GM23338 (cell line): ENCODE measurements around the gene KRTAP4-8. TPM values are rescaled to one million over a fixed set of nuclear protein-coding genes. Genes with fewer than 3 reads are reported as not detected.

ENCODE experiments used
- ATAC-seq: fragments of 200-7000 bp; cut with Tn5 transposase; 3 replicates; pipeline ENCODE4 v1.9.1; 2020
- DNase-seq: peaks from one replicate; pipeline ENCODE4 v3.0.0-alpha.2; 2015; ENCODE audit warnings: low spot score
- H2AFZ ChIP-seq: fragments of 200-600 bp; sonication (generic); 2 replicates; pipeline ENCODE4 v1.8.0; 2016; ENCODE audit warnings: antibody characterized with exemption, mild to moderate bottlenecking, moderate library complexity
- H3F3A ChIP-seq: fragments of 200-600 bp; sonication (generic); replicated peaks from 2 replicates; pipeline ENCODE4 v1.8.0; 2017; ENCODE audit warnings: antibody characterized with exemption, mixed run types, low read depth
- H3K27ac ChIP-seq: fragments of 200-600 bp; sonication (generic); 2 replicates; pipeline ENCODE4 v1.6.1; 2016; ENCODE audit warnings: low read depth
- H3K27me3 ChIP-seq: fragments of 200-600 bp; sonication (generic); 2 replicates; pipeline ENCODE4 v1.8.0; 2016; ENCODE audit warnings: mild to moderate bottlenecking, mixed run types, moderate library complexity; ENCODE audit not compliant: insufficient read depth
- H3K36me3 ChIP-seq: fragments of 200-600 bp; sonication (generic); 2 replicates; pipeline ENCODE4 v1.8.0; 2016; ENCODE audit warnings: mild to moderate bottlenecking; ENCODE audit not compliant: insufficient read depth
- H3K4me1 ChIP-seq: fragments of 200-600 bp; sonication (generic); 2 replicates; pipeline ENCODE4 v1.8.0; 2016; ENCODE audit warnings: mild to moderate bottlenecking, moderate library complexity; ENCODE audit not compliant: insufficient read depth
- H3K4me2 ChIP-seq: fragments of 200-600 bp; sonication (generic); 2 replicates; pipeline ENCODE4 v1.7.1; 2017; ENCODE audit warnings: mixed run types
- H3K4me3 ChIP-seq: fragments of 200-600 bp; sonication (generic); 2 replicates; pipeline ENCODE4 v1.6.1; 2016; ENCODE audit warnings: mixed run types
- H3K79me2 ChIP-seq: fragments of 200-600 bp; sonication (generic); replicated peaks from 2 replicates; pipeline ENCODE4 v1.8.0; 2017; ENCODE audit warnings: mild to moderate bottlenecking; ENCODE audit not compliant: insufficient read depth
- H3K9me2 ChIP-seq: fragments of 200-600 bp; sonication (generic); 2 replicates; pipeline ENCODE4 v1.8.0; 2017; ENCODE audit not compliant: insufficient read depth
- H4K20me1 ChIP-seq: fragments of 200-600 bp; sonication (generic); replicated peaks from 2 replicates; pipeline ENCODE4 v1.8.0; 2017; ENCODE audit warnings: mild to moderate bottlenecking; ENCODE audit not compliant: insufficient read depth
- H3K27ac Mint-ChIP-seq: 2 replicates; pipeline ENCODE4 v1.8.0; 2020; ENCODE audit warnings: inconsistent platforms, mild to moderate bottlenecking, moderate library complexity, mixed read lengths
- H3K27me3 Mint-ChIP-seq: 3 replicates; pipeline ENCODE4 v1.8.0; 2022; ENCODE audit warnings: low read depth, mild to moderate bottlenecking, moderate library complexity, mixed read lengths, inconsistent platforms; ENCODE audit not compliant: insufficient read depth, poor library complexity
- H3K36me3 Mint-ChIP-seq: 3 replicates; pipeline ENCODE4 v1.8.0; 2021; ENCODE audit warnings: low read depth, mild to moderate bottlenecking, inconsistent platforms, moderate library complexity, mixed read lengths
- H3K4me1 Mint-ChIP-seq: 3 replicates; pipeline ENCODE4 v1.8.0; 2020; ENCODE audit warnings: mild to moderate bottlenecking, inconsistent platforms, mixed read lengths
- H3K4me3 Mint-ChIP-seq: 3 replicates; pipeline ENCODE4 v1.8.0; 2021; ENCODE audit warnings: moderate library complexity, mild to moderate bottlenecking, inconsistent platforms, mixed read lengths
- H3K9me3 Mint-ChIP-seq: 3 replicates; pipeline ENCODE4 v1.8.0; 2020; ENCODE audit warnings: moderate library complexity, mild to moderate bottlenecking, inconsistent platforms, mixed read lengths
- CREB1 ChIP-seq: fragments of 250-450 bp; sonication (Bioruptor Pico); IDR thresholded peaks from 2 replicates; pipeline ENCODE4 v1.5.0; 2020; ENCODE audit warnings: low read depth, mild to moderate bottlenecking, moderate library complexity
- CTCF ChIP-seq, 2 experiments: fragments of 200-600 bp in 1 of 2; sonication (generic) in 1 of 2; conservative IDR thresholded peaks; 2 replicates each; pipeline versions ENCODE4 v1.5.1 to v1.6.1; 2016 to 2017; ENCODE audit warnings: antibody characterized with exemption in 2 of 2, low read depth in 2 of 2, mild to moderate bottlenecking in 2 of 2, moderate library complexity in 1 of 2
- ETS1 ChIP-seq: IDR thresholded peaks from 2 replicates; pipeline ENCODE4 v1.6.1; 2016; ENCODE audit warnings: antibody characterized with exemption
- EZH2 ChIP-seq: fragments of 200-600 bp; sonication (generic); IDR thresholded peaks from one replicate; pipeline ENCODE4 v1.8.0; 2017; ENCODE audit warnings: antibody characterized with exemption, mild to moderate bottlenecking, low read depth; ENCODE audit not compliant: unreplicated experiment
- EZH2phosphoT487 ChIP-seq: fragments of 200-600 bp; sonication (generic); IDR thresholded peaks from one replicate; pipeline ENCODE4 v1.8.1; 2018; ENCODE audit warnings: antibody characterized with exemption; ENCODE audit not compliant: unreplicated experiment
- JUNB ChIP-seq: IDR thresholded peaks from one replicate; pipeline ENCODE4 v1.6.1; 2016; ENCODE audit warnings: antibody characterized with exemption; ENCODE audit not compliant: unreplicated experiment
- NANOG ChIP-seq: IDR thresholded peaks from 2 replicates; pipeline ENCODE4 v1.6.1; 2016; ENCODE audit warnings: antibody characterized with exemption, borderline replicate concordance
- POLR2AphosphoS5 ChIP-seq: IDR thresholded peaks from 2 replicates; pipeline ENCODE4 v1.6.1; 2016; ENCODE audit warnings: antibody characterized with exemption, low read depth
- REST ChIP-seq: IDR thresholded peaks from one replicate; pipeline ENCODE4 v1.6.1; 2018; ENCODE audit warnings: antibody characterized with exemption; ENCODE audit not compliant: unreplicated experiment
- STAT1 ChIP-seq: IDR thresholded peaks from one replicate; pipeline ENCODE4 v1.6.1; 2016; ENCODE audit warnings: antibody characterized with exemption; ENCODE audit not compliant: unreplicated experiment
- ZNF114 ChIP-seq: fragments of 250-450 bp; sonication (Bioruptor Pico); IDR thresholded peaks from 2 replicates; pipeline ENCODE4 v1.5.0; 2020; ENCODE audit warnings: mild to moderate bottlenecking, moderate library complexity
- ZNF331 ChIP-seq: fragments of 250-450 bp; sonication (Bioruptor Pico); IDR thresholded peaks from 2 replicates; pipeline ENCODE4 v1.5.0; 2020; ENCODE audit warnings: low read depth, mild to moderate bottlenecking, moderate library complexity
- ZNF462 ChIP-seq: fragments of 250-450 bp; sonication (Bioruptor Pico); IDR thresholded peaks from 2 replicates; pipeline ENCODE4 v1.5.0; 2020; ENCODE audit warnings: mild to moderate bottlenecking, moderate library complexity
- polyA plus RNA-seq: library from polyadenylated mRNA; unstranded; fragments of >200 nt; fragmentation: Nextera tagmentation; extraction: Ambion mirVana; gene quantifications from 2 replicates; pipeline ENCODE4 v1.2.1, GENCODE V29; 2016
- total RNA-seq: library from RNA; depleted of rRNA; stranded (reverse); fragments of >200 nt; shearing (Covaris generic); gene quantifications from 2 replicates; pipeline ENCODE4 v1.2.3, GENCODE V29; 2014

Gene KRTAP4-8
- total and polyA plus RNA-seq, 2 experiments from 2014 or later: not detected

GRCh38 chr17:41140360-41141131 lies 42.6 kb upstream of the KRTAP4-8 start, which contains the start of gene KRTAP4-6:
Gene KRTAP4-6, minus strand, starts transcription at chr17:41140544. Its CDS starts 57 bp downstream, at chr17:41140487.
- Histone ChIP-seq H3K27me3 (no peaks in the 10 kb centered on the region), H3K9me2 (0 out of 2 replicates have a peak, but pooled peaks cover 3% of the 10 kb centered on the region), H3F3A (no peaks in the 10 kb centered on the region), H4K20me1 (no peaks in the 10 kb centered on the region), H3K79me2 (no peaks in the 10 kb centered on the region), H3K27ac (no peak within 1 kb of the TSS), H3K4me1 (no peaks in the 10 kb centered on the region), H3K4me3 (no peak within 1 kb of the TSS), H3K4me2 (no peak within 1 kb of the TSS), H3K36me3 (no peaks in the 10 kb centered on the region; the same call in 1 of the 2 replicates), H2AFZ (no peak within 1 kb of the TSS)
- ATAC-seq (no peak), DNase-seq (no peak)
- no peak for TF ChIP-seq POLR2AphosphoS5
- TF ChIP-seq EZH2phosphoT487: no peak
- no peak for TF ChIP-seq ETS1
- TF ChIP-seq CREB1 (CRISPR knock-in tag): no peak
- no peak for TF ChIP-seq ZNF331 (CRISPR knock-in tag)
- no peak for TF ChIP-seq EZH2
- no peak for TF ChIP-seq STAT1
- no peak for TF ChIP-seq NANOG
- no peak for TF ChIP-seq CTCF (conservative IDR thresholded peaks at IDR 0.05; ENCODE audit: low read depth in 2 of 2)
- TF ChIP-seq ZNF114 (CRISPR knock-in tag): no peak
- no peak for TF ChIP-seq ZNF462
- no peak for TF ChIP-seq REST
- no peak for TF ChIP-seq JUNB
- H3K9me3 Mint-ChIP-seq: peaks cover 42% of the 10 kb centered on the region
- H3K27me3 Mint-ChIP-seq: no peaks in the 10 kb centered on the region
- H3K4me1 Mint-ChIP-seq: no peaks in the 10 kb centered on the region
- peaks cover 28% of the 10 kb centered on the region for H3K36me3 Mint-ChIP-seq
- no peak within 1 kb of the TSS for H3K4me3 Mint-ChIP-seq
- no peak within 1 kb of the TSS; the same call in 1 of the 2 replicates for H3K27ac Mint-ChIP-seq
